HG03025 (cell line): Measurements from ENCODE around the gene SNAP47.
A peak's percentile ranks its signal among the peaks of the same experiment; 100 is the strongest.
"Not testable (repeated sequence)": the region's sequence is repeated elsewhere in the genome, so short reads cannot be mapped to it uniquely, and the experiment has no call there.

Experiments used
- ATAC-seq: cut with Tn5 transposase; IDR thresholded peaks from one replicate; pipeline ENCODE4 v1.9.1; 2021; ENCODE audit warnings: mild to moderate bottlenecking, moderate library complexity; ENCODE audit not compliant: unreplicated experiment, low FRiP score

SNAP47 gene, protein sequence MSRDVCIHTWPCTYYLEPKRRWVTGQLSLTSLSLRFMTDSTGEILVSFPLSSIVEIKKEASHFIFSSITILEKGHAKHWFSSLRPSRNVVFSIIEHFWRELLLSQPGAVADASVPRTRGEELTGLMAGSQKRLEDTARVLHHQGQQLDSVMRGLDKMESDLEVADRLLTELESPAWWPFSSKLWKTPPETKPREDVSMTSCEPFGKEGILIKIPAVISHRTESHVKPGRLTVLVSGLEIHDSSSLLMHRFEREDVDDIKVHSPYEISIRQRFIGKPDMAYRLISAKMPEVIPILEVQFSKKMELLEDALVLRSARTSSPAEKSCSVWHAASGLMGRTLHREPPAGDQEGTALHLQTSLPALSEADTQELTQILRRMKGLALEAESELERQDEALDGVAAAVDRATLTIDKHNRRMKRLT

GRCh38 chr1:227734856-227735538 lies at the start of gene SNAP47, which contains the start of gene JMJD4:
Gene SNAP47, plus strand, starts transcription at chr1:227735435. Its CDS starts 12,302 bp downstream, at chr1:227747737.
Gene JMJD4, minus strand, starts transcription at chr1:227735302. Its CDS starts 29 bp downstream, at chr1:227735273.
- ATAC-seq: peak; percentile 92

- no peak for ATAC-seq
These were observed 49.4 kb upstream of the SNAP47 start for GRCh38 chr1:227685807-227686206.

DNA sequence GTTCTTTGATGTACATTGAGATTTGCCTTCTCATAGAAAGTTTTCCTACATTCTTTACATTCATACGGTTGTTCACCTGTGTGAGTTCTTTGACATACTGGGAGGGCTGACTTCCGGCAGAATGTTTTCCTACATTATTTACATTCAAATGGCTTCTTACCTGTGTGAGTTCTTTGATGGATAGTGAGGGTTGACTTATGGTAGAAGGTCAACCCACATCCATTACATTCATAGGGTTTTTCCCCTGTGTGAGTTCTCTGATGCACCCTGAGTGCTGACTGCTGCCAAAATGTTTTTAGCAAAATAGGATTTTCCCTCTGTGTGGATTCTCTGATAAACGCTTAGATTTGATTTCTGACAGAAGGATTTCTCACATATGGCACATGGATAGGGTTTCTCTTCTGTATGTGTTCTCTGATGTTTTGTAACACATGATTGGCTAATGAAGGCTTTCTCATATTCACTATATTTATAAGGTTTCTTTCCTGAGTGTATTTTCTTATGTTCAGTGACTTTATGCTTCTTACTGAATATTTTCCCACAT lies 37.8 kb upstream of the SNAP47 start:
- ATAC-seq: no peak

DNA sequence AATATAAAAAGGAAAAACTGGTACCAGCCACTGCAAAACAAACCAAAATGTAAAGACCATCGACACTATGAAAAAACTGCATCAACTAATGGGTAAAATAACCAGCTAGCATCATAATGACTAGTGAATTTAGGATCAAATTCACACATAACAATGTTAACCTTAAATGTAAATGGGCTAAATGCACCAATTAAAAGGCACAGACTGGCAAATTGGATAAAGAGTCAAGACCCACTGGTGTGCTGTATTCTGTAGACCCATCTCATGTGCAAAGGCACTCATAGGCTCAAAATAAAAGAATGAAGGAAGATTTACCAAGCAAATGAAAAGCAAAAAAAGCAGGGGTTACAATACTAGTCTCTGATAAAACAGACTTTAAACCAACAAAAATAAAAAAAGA lies 33.6 kb upstream of the SNAP47 start:
- ATAC-seq: not testable (repeated sequence)

DNA sequence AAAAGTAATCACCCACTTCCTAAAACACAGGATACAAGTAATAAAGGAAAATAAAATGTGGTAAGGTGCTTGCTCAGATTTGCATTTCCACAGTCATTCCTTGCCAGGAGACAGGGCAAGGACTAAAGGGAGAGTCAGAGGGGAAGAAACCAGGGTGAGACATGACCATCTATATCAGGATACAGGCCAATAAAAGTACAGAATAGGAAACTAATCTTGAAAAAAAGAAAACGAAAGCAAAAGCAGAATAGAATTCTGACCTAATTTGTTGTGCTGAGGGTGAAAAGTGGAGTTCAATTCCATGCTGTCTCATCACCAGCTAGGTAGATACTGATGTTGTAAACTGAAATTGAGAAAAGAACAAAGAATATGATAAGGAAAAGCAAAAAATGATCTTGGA lies 27.4 kb upstream of the SNAP47 start:
- no peak for ATAC-seq

DNA sequence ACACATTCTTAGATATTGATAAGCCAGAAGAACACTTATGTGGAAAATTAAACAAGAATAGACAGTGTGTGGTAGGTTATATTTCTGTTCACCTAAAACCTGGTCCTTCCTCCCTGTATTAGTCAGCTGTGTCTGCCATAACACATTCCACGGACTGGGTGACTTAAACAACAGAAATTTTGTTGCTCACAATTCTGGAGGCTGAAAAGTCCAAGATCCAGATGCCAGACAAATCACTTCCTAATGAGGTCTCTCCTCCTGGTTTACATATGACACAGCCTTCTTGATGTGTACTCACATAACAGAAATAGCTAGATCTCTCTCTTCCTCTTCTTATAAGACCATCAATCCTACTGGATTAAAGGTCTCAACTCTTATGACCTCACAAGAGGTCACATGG lies 25.8 kb upstream of the SNAP47 start:
- no peak for ATAC-seq

GRCh38 chr1:227710474-227710873 lies 24.8 kb upstream of the SNAP47 start:
- ATAC-seq: not testable (repeated sequence)

- no peak for ATAC-seq
These were observed 22.6 kb upstream of the SNAP47 start for GRCh38 chr1:227712648-227713047.

DNA sequence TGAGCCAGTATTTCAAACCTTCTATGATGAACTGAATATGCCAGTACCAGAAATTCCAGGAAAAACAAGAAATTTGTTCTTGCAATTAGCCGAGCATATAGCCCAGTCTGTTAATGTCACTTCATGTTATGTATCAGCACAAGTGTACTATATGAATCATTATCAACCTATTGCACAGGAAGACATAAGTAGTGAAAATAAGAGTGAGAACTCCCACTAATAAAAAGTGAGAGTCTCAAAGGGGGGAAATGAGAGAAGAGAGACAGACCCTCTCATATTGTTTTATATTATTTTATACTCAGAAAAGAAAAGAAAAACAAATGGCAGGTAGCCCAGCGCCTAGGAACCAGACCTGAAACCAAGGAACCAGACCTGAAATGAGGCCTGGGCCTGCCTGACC lies 16.3 kb upstream of the SNAP47 start:
- no peak for ATAC-seq

DNA sequence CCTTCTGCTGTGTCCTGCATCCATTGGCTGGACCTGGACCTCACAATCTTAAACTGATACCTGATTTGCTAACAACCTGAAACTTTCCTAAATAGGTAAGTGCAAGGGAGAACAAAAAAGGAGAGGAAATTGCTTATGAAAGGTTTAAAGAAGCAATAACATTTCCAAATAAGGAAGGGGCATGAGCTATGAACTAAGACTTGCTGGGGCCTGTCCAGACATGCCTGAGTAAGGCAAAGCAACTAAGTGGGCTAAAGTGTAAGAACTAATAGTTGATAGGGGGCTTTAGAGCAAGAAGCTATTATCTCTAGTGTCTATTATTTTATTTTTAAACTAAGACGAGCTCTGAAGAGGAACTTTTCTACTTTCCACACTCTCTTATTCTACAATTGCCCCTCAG lies 11.8 kb upstream of the SNAP47 start:
- ATAC-seq: no peak

DNA sequence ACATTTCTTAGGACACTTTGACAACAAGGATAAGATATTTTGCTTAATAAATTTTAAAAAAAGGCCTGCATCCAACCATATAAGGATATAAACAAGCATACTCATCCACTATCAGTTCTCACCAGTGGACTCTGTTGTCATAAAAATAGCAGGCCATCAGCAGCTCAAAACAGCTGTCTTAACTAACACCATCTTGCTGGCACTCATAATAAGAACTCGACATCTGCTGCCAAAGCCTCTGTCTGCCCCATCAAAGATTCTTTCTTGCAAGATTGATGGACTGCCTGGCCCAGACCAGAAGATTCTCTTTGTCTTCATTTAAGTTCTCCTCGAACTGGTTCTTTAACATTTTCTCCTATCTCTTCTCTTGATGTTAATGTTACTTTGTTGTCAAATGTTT lies 10.2 kb upstream of the SNAP47 start:
- no peak for ATAC-seq

- no peak for ATAC-seq
These were observed 8.9 kb upstream of the SNAP47 start for GRCh38 chr1:227726318-227726717.

DNA sequence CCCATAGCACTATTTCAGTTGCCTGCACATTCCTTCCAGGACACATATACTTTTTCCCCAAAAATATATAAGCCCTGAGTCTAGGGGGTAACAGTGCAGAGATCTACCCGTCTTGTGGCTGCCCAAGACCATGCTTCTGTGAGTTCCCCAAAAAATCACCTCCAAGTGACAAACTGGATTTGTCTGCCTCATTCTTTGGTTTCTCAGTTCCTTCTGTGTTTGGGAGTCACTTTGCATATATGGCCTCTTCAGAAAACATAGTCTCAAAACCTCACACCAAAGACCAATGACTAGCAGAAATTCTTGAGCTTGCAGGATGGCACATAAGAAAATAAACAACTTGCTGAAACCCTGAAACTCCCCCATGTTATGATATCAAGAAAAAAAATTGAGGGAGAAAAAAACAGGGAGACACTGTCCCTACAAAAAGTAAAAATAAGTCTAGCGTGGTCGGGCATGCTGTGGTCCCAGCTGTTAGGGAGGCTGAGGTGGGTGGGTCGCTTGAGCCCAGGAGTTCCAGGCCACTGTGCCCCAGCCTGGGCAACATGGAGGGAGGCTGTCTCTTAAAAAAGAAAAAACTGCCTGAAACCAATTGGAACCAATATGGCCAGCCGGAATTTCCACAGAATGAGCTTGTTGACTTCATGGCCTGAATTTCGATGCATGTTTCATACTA lies 8.2 kb upstream of the SNAP47 start:
- ATAC-seq: no peak

GRCh38 chr1:227728059-227728891 lies 7.0 kb upstream of the SNAP47 start:
- ATAC-seq: peak; percentile 28

- no peak for ATAC-seq
These were observed 6.4 kb upstream of the SNAP47 start for GRCh38 chr1:227728892-227729143.

DNA sequence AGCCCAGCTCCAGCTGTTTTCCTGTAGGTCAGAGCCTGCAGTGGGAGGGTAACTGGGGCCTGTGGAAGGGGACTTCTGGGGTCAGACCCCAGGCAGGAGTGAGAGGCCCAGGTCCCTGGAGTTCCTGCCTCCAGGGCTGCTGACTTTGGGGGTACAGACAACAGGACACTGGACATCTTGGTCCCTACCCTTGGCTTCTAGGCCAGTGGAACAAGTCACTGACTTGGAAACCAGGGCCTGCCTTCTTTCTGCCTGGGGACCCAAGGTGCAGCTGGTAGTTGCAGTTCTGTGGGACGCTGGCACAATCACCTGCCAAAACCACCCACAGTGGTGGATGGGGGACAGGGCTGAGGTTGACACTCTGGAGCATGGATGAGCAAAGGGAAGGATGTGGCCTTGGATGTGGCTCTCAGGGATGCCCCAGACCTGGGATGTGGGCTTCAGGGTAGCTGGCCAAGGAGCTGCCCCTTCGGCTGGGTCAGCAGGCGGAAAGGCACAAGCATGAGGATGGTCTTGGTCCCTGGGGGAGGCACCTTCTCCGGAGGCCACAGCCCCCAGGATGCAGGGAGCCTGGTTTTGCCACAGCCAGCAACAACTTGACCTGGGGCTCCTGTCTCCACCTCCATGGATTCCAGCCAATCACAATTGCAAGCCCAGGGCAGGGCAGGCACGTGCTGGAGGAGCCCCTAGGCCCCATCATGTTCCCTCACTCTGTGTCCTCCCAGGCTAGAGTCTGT lies 5.9 kb upstream of the SNAP47 start:
- no peak for ATAC-seq

DNA sequence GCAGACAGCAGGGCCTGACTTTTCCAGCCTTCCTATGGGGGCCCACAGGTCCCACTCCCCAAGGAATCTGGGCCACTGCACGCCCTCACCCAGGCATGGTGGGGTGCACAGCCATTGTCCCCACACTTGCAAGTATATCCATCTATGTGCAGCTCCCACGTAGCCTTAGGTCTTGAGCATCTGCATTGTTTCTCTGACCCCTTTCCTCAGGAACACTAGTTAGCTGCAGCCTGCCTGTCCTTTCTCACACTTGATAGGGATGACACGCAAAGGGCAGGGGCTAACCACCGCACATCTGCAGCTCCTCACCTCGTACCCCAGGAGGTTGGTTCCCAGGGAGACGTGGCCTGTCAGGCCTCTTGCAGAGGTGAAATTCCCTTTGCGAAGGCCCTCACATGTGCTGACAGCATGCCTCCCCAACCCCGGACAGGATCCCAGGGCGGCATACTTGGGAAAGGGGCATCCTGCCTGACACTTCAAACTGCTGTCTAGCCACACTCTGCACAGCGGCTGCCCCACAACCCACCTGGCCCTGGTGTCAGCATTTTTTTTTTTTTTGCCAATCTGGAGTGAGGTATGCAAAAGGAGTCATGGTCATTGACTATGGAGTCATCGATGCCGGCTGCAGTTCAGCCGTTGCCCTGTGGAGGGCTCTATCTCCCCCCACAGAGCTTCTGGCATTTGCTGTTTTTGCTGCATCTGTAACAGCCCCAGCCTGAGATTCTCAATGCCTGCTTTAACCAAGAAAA lies 5.2 kb upstream of the SNAP47 start:
- ATAC-seq: no peak

DNA sequence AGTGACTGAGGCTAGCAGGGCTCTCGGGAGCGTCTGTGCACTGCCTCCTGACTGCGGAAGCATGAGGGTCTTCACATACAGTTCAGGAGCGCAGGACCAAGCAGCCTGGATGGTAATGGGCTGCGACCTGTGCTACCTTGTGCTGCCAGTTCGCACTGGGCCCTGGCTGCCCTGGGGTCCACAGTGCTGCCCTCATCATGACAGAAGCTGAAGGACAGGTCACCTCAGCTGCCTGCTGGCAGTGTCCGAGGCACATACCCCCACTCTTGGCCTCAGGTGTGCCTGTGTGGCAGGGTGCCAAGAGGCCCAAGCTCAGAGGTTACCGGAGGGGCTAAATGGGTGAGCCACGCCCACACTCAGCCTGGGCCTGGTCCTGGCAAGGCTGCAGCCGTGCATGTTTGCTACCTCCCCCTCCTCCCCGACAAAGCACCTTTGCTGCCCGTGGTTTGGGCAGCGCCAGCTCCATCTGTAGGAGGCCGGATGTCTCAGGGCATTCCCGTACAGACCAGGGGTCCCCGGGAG lies 4.5 kb upstream of the SNAP47 start:
- ATAC-seq: no peak

DNA sequence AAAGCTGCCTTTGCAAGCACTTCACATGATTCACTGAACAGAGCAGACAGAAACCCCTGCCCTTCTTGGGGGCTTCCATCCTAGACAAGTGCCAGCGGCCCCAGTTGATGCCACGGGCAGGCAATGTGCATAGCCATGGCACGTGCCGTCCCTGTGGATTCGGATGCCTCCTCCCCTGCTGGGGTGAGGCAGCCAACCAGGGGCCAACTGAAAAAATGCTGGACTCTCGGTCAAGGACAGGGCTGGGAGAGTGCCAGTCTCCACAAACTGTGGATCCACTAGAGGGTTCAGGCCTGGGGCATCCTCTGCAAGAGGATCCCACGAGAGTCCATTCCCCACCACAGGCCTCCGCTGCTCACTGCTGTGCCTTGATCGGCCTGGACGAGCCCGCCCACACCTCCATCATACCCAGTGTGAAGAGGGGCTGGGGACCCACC lies 4.0 kb upstream of the SNAP47 start:
- ATAC-seq: no peak
